Fibroblast of skin of right quadriceps (primary cell): ENCODE data around the gene IL10RA.
"Not testable (repeated sequence)": the region's sequence is repeated elsewhere in the genome, so short reads cannot be mapped to it uniquely, and the experiment has no call there.

Experiments
- DNase-seq: peaks from one replicate; pipeline ENCODE4 v3.0.0-alpha.2; 2013

The IL10RA gene

GRCh38 chr11:117962826-117963225 is 23.4 kb upstream of the IL10RA start:
- DNase-seq, result no peak

GRCh38 chr11:117966908-117967307 is 19.3 kb upstream of the IL10RA start:
- no peak for DNase-seq

- DNase-seq, result no peak
These were observed 16.8 kb upstream of the IL10RA start for GRCh38 chr11:117969160-117969991.

- DNase-seq, result no peak
These were observed 15.7 kb upstream of the IL10RA start for GRCh38 chr11:117970400-117971024.

GRCh38 chr11:117972044-117972443 is 14.2 kb upstream of the IL10RA start:
- DNase-seq, result no peak

GRCh38 chr11:117972629-117973502 is 13.3 kb upstream of the IL10RA start:
- DNase-seq, result no peak

GRCh38 chr11:117973503-117973860 is 12.7 kb upstream of the IL10RA start:
- no peak for DNase-seq

GRCh38 chr11:117976445-117976844 is 9.7 kb upstream of the IL10RA start:
- DNase-seq, result no peak

- no peak for DNase-seq
These were observed 9.2 kb upstream of the IL10RA start for GRCh38 chr11:117977029-117977428.

GRCh38 chr11:117977612-117978264 is 8.5 kb upstream of the IL10RA start:
- not testable (repeated sequence) for DNase-seq

- DNase-seq, result not testable (repeated sequence)
These were observed 7.8 kb upstream of the IL10RA start for GRCh38 chr11:117978291-117978910.

- DNase-seq, result no peak
These were observed 7.2 kb upstream of the IL10RA start for GRCh38 chr11:117978991-117979390.

GRCh38 chr11:117979481-117980211 is 6.5 kb upstream of the IL10RA start:
- DNase-seq, result no peak

- no peak for DNase-seq
These were observed 5.9 kb upstream of the IL10RA start for GRCh38 chr11:117980280-117980679.

- DNase-seq, result no peak
These were observed 5.5 kb upstream of the IL10RA start for GRCh38 chr11:117980720-117981119.

- no peak for DNase-seq
These were observed 3.1 kb upstream of the IL10RA start for GRCh38 chr11:117983163-117983475.

GRCh38 chr11:117984476-117984875 is 1.7 kb upstream of the IL10RA start:
- no peak for DNase-seq

- peak; percentile 22 for DNase-seq
These were observed 884 bp downstream of the IL10RA start for GRCh38 chr11:117986981-117987574.

- DNase-seq, result no peak
These were observed 3.3 kb downstream of the IL10RA start for GRCh38 chr11:117989351-117990102.

GRCh38 chr11:117992136-117992535 is 5.9 kb downstream of the IL10RA start:
- DNase-seq, result no peak

- no peak for DNase-seq
These were observed 6.4 kb downstream of the IL10RA start for GRCh38 chr11:117992620-117993019.
